HAP-1 (cell line): ENCODE data around the gene DVL2.

Experiments used
- DNase-seq, 2 experiments: peaks; one replicate each; pipeline ENCODE4 v3.0.0-alpha.2; 2016 to 2020; ENCODE audit warnings: low spot score in 2 of 2
- H3K27me3 ChIP-seq: fragments of 250-450 bp; sonication (Bioruptor Pico); 2 replicates; pipeline ENCODE4 v1.5.1; 2020; ENCODE audit warnings: low read depth, mild to moderate bottlenecking, moderate library complexity
- H3K36me3 ChIP-seq: fragments of 250-450 bp; sonication (Bioruptor Pico); replicated peaks from 2 replicates; pipeline ENCODE4 v1.5.1; 2020; ENCODE audit warnings: mild to moderate bottlenecking
- H3K4me1 ChIP-seq: fragments of 250-450 bp; sonication (Bioruptor Pico); 2 replicates; pipeline ENCODE4 v1.5.1; 2020; ENCODE audit warnings: mild to moderate bottlenecking
- H3K4me3 ChIP-seq: fragments of 250-450 bp; sonication (Bioruptor Pico); 2 replicates; pipeline ENCODE4 v1.5.1; 2020; ENCODE audit warnings: mild to moderate bottlenecking, moderate library complexity
- H3K9me3 ChIP-seq: fragments of 250-450 bp; sonication (Bioruptor Pico); 2 replicates; pipeline ENCODE4 v1.5.1; 2020; ENCODE audit warnings: mild to moderate bottlenecking, moderate library complexity
- in situ Hi-C: fragments of 300-500 bp; cut with MboI; formaldehyde crosslinking; loops from 3 replicates; pipeline ENCODE4 v1.14.3; 2020; ENCODE audit warnings: low sequenced_read_pairs, inconsistent platforms, mixed read lengths

Gene DVL2

DNA sequence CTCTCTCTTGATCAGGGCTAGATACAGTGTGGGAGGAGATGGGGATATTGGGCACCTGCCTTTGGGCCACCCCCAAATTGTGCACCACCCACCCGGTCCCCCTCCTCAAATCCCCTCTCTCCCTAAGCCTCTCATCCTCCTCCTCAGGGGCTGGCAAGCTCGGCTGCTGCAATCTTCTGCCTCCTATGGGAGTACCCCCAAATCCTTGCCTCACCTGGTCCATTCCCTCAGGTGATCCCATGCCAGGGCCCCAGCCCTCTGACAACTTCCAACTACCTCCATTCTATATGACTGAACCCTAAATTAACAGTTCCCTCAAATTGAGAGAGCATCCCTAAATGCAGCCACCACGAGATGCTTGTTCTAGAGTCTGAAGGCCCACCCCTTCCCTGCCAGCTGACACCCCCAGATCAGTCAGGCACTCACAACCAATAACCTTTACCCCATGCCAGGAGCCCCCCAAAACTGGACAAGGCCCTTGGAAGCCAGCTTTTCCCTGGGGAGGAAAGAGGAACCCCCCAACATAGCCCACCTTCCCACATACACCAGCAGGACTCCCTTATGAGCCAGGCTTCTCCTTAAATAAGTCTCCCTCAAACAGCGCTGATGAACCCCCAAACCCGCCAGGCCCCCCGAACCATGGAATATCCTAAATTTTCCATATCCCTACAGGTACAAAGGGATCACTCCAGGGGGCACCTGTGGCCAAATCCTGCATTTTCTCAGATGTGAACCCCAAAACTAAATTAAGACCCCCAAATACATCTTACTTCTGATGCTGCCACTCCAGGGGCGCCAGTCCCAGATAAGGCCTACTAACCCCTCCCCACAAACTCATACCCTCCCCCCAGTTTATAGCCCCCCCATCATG lies 17.8 kb downstream of the DVL2 start:
- no peaks in the 10 kb centered on the region for H3K9me3 ChIP-seq
- peaks cover 21% of the 10 kb centered on the region for H3K4me1 ChIP-seq
- in situ Hi-C loops: no loop called here
- peaks cover 15% of the 10 kb centered on the region for H3K36me3 ChIP-seq
- no peak for DNase-seq
- H3K27me3 ChIP-seq: no peaks in the 10 kb centered on the region
- peak overlapping the region; percentile 6; the same call in 1 of the 2 replicates for H3K4me3 ChIP-seq

DNA sequence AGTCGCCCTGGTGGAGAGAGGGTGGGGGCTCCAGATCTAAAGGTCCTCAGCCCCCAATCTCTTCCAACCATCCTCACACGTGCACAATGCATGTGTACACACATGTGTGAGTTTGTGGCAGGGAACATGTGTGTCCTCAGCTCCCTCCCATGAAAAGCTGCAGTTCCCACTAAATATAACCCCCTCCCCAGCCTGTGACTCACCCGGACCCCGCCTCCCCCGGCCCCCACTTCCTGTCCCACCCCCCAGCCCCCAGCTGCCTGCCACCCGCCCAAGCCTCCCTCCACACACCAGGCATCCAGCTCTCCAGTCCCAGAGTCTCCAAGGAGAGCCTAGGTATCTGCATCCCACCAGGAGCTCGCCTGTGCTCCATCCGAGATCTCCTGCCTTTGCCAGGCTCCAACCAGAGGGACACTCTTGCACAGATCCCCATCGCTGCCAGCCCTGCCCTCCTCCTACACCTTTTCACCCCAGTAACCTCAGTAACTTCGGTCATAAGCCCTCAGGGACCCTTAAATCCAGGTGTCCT lies 18.6 kb downstream of the DVL2 start:
- Histone ChIP-seq H3K4me1 (peaks cover 17% of the 10 kb centered on the region), H3K4me3 (no peak overlapping the region), H3K27me3 (no peaks in the 10 kb centered on the region), H3K36me3 (peaks cover 8% of the 10 kb centered on the region), H3K9me3 (no peaks in the 10 kb centered on the region)
- no peak for DNase-seq
- in situ Hi-C loops: no loop called here

DNA sequence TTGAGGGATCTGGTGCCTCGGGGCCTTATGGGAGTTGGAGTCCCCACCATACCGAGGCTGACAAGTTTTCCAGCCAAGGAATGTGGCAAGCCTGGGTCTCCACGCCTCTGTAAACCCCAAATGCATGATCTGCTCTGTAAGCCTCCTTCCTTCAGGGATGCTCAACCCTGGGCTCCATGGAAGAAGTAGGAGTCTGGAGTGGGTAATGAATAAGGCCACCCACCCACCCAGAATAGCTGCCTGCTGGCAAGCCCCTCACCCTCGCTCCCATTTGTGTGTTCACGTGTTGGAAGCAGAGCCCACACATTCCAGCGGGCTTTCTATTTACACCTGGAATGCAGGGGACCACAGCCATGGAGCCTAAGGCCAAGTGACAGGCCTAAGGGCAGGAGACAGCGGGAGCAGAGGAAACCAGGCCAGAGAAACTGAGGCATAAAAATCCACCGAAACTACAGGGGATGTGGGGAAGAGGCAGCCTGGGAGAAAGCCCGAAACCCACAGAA lies 19.1 kb downstream of the DVL2 start:
- Histone ChIP-seq H3K36me3 (peaks cover 4% of the 10 kb centered on the region), H3K9me3 (no peaks in the 10 kb centered on the region), H3K4me1 (peaks cover 13% of the 10 kb centered on the region), H3K27me3 (no peaks in the 10 kb centered on the region), H3K4me3 (no peak overlapping the region)
- in situ Hi-C loops: no loop called here
- DNase-seq: no peak

DNA sequence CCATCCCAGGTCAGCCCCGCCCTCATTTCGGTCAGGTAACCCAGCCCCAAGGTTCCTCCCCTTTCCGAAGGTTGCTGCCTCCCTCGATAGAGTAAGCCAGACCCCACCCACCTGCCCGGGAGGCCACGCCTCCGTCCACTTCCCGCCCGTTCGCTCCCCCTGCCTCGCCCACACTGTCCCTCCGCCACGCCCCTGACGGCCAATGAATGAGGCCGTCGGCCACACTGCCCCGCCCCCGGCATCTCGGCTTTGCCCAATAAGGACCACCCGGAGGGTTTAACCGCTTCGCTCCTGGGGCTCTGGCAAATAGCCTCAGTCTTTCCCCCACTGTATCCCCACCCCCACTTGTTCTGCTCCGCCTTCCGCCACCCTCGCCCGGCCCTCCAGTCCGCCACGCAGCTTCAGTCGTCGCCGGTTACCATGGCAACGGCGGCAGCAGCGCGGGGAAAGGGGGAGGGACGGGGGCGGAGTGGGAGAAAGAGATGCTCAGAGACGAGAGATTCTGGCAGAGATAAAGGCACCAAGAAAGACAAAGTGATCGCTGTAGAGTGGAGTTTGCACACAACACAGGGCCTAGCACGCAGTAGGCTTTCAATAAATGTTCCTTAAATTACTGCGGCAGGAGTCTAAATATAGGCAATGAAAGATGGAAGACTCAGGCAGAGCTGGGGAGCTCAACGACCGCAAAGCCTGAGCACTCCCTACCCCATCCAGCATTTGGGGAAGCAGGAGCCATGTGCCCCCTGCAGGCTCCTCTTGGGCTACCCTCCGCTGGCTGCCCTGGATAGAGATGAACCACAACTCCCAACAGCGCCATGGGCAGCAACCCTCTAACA lies 19.8 kb downstream of the DVL2 start:
- Histone ChIP-seq H3K27me3 (no peaks in the 10 kb centered on the region), H3K4me3 (peak overlapping the region; percentile 31), H3K9me3 (no peaks in the 10 kb centered on the region), H3K36me3 (no peaks in the 10 kb centered on the region), H3K4me1 (peaks cover 12% of the 10 kb centered on the region)
- in situ Hi-C loops: no loop called here
- peak; percentile 96 to 100 for DNase-seq

DNA sequence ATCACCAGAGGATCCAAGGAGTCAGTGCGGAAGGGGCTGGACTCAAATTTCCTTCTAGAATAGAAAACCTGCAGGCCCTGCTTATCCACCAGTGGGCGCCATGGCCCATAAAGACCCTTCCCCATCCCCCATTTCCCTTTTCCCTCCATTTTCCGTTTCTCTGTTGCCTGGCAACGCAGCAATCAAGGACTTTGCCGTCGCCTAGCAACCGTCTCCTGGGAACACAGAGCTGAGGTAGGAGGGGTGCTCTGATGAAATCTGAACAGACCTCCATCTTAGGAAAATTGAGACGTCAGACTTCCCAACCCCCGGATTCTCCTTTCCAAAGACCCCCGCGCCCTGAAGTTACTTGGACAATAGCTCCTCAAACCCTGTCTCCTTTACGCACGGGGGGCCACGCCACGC lies 20.4 kb downstream of the DVL2 start:
- in situ Hi-C loops: no loop called here
- H3K36me3 ChIP-seq: no peaks in the 10 kb centered on the region
- peak; percentile 97 to 98 for DNase-seq
- peaks cover 6% of the 10 kb centered on the region for H3K4me1 ChIP-seq
- H3K27me3 ChIP-seq: no peaks in the 10 kb centered on the region
- peak overlapping the region; percentile 31 for H3K4me3 ChIP-seq
- H3K9me3 ChIP-seq: no peaks in the 10 kb centered on the region

DNA sequence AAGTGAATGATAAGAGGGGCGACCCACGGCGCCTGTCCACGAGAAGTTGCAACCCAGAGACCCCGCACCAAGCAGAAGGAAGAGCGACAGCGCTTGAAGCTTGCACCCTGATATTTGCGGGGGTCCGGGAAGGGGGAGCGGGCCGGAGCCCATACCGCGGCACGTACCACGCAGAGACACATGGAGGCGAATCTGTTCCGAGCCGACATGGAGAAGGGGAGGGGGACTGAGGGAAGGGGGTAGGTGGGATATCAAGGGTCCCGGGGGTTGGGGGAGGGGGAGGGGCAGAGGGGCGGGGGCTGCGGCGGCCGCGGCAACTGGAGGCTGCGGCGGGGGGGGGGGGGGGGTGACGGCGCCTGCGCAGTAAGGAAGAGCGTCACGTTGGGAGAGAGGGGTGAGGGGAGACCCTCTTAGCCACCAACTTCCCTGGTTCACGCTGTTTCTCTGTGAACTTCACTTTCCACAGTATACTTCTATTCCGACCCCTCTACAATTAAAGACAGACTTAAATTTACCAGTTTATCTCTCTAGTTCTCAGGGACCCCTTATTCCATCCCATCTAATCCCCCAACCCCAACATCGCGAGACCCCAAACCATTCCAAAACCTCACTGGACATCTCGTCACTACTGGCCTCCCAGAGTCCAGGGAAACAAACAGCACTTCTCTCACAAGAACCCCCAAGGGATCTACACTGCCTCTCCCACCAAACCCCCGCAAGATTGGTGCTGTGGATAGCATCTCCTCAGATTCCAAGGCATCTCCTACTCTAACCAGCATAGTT lies 22.6 kb downstream of the DVL2 start:
- no peaks in the 10 kb centered on the region for H3K9me3 ChIP-seq

DNA sequence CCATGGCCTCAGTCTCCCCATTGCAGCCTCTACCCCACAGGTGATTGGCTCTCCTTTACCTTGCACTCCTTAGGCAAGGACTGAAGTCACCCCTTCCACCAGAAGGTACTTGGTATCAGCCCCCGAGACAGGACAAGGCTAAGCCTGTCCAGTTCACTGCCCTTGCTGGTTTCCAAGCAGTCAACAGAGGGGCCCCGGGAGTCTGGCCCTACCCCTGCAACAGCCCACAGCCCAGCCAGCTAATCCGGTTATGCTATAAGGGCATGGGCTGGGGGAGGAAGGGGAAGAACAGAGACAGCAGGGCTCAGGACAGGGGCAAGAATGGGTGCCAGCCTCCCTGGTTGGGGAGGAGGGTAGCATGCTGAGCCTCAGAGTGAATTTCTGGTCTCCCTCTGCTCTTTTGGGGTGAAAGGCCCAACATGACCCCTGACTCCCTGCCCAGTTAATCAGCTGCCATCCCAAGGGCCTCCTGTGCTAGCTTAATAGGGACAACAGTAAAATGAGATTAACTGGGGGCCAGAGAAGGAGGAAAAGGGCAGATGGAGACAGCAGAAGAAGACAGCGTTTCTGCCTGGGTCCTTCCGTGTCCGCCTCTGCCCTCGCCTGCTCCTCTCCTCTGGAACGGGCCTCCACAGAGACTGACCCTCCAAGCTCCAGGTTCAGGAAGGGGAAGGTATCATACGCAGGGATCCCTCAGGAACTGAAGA lies 25.4 kb downstream of the DVL2 start:
- Histone ChIP-seq H3K27me3 (no peaks in the 10 kb centered on the region), H3K9me3 (no peaks in the 10 kb centered on the region), H3K36me3 (no peaks in the 10 kb centered on the region), H3K4me1 (peaks cover 3% of the 10 kb centered on the region), H3K4me3 (no peak overlapping the region)
- no peak for DNase-seq
- in situ Hi-C loops: no loop called here

More for the DNA sequence above, 22.6 kb downstream of the DVL2 start:
- H3K4me1 ChIP-seq: peaks cover 5% of the 10 kb centered on the region
- no peak overlapping the region for H3K4me3 ChIP-seq
- DNase-seq: no peak
- H3K27me3 ChIP-seq: no peaks in the 10 kb centered on the region
- H3K36me3 ChIP-seq: no peaks in the 10 kb centered on the region
- in situ Hi-C loops: no loop called here

DNA sequence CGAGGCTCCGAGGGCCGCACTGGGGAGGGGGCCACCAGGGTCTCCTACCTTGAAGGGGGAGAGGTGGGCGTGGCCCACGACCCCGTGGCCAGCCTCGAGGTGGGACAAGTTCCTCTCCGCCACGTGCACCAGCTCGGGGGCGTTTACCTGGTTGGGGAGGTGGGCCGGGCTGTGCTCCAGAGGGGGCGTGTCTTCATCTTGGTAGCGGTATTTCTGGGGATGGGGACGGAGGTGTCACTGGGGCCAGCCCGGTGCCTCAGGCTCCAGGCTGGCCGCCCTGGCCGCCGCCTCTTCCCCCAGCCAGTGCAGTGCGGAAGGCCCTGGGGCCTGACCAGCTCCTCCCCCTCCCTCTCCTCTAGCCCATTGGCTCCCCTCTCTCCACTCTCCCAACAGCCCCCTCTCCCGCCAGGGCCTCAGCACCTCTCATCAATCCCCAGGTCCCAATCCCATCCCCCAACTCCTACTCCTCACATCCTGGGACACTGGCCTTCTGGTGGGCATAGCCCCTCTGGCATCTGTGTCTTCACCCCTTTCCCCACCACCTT lies 26.2 kb downstream of the DVL2 start:
- in situ Hi-C loops: no loop called here
- Histone ChIP-seq H3K9me3 (no peaks in the 10 kb centered on the region), H3K4me1 (no peaks in the 10 kb centered on the region), H3K4me3 (no peak overlapping the region), H3K36me3 (no peaks in the 10 kb centered on the region), H3K27me3 (no peaks in the 10 kb centered on the region)
- no peak for DNase-seq

DNA sequence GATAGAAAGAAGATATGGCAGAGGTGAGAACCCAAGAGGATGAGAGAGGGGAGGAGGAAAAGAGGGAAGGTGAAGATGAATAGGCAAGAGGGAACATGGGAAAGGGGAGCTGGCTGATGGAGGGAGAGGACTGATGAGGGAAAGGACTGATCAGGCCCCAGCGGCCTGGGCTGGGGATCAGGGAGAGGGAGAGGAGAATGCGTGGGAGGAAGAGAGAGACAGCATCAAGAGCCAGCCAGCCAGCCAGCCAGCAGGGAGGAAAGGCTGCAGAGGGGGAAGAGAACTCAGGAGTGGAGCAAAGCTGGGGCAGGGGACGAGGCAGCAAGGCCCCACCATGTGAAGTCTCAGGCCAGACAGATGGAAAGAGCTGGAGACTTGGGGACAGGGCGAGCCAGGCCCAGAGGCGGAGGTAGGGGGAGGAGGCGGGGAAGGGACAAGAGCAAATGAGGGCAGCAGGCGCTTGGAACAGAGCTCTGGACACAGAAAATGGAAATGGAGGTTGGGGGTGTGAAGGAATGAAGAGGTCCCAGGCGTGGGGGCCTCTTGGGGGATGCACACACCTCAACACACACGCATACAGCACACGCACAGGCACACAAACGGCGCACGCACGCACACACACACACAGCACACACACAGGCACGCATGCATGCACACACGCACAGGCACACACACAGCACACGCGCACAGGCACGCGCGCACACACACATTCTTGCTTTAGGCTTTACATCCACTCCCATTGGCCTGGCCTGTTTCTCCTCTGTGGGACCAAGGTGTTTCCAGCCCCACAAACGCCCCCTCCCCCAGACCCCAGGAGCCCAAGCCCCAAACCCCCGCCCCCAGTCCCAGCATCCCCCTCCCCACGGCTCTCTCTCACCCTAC lies 27.0 kb downstream of the DVL2 start:
- DNase-seq: no peak
- in situ Hi-C loops: no loop called here
- no peaks in the 10 kb centered on the region for H3K9me3 ChIP-seq
- H3K4me1 ChIP-seq: no peaks in the 10 kb centered on the region
- H3K4me3 ChIP-seq: no peak overlapping the region
- H3K27me3 ChIP-seq: no peaks in the 10 kb centered on the region
- H3K36me3 ChIP-seq: no peaks in the 10 kb centered on the region

DNA sequence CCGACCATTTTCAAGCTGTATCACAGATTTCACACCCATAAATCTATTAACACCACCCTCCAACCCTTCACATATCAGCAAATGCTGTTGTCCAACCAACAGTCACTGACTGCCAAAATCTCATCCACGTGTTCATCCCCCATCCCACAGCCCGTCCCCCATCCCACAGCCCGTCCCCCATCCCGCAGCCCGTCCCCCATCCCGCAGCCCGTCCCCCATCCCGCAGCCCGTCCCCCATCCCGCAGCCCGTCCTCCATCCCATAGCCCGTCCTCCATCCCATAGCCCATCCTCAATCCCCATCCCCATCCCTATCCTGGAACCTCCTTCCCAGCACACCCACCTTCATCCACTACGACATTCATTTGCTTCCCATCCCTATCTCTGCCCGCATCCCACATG lies 28.8 kb downstream of the DVL2 start:
- Histone ChIP-seq H3K27me3 (no peaks in the 10 kb centered on the region), H3K36me3 (no peaks in the 10 kb centered on the region), H3K9me3 (no peaks in the 10 kb centered on the region), H3K4me3 (no peak overlapping the region), H3K4me1 (no peaks in the 10 kb centered on the region)
- DNase-seq: no peak
- in situ Hi-C loops: no loop called here

DNA sequence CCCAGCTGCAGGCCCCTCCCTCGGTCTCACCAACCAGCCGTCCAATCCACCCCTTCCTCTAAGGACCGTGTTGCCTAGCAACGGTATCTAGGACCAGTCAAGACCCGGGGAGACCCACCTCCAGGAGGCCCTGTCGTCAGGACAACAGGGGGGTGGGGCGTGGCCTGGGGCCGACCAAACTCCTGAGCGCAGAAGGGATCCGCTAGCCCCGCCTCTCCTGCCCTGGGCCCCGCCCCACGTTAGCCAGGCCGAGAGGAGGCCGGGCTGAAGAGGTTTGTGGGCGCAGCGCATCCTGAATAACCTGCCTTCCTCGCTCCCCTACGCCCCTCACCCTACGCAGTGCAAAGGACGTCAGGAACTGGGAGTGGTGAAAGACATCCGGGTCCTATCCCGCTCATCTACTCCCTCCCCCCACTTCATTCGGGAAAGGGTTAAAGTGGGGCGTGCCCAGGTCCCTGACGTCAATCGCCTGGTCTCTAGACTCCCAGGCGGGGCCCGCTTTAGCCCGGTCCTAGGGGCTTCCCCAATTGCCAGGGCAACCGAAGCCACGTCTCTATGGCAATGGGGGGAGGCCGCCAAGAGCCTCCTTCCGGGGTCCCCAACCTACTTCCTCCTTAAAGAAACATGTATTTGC lies 29.4 kb downstream of the DVL2 start:
- in situ Hi-C loops: no loop called here
- H3K36me3 ChIP-seq: no peaks in the 10 kb centered on the region
- peak in 1 of 2 experiments; percentile 58 for DNase-seq
- H3K9me3 ChIP-seq: no peaks in the 10 kb centered on the region
- H3K4me1 ChIP-seq: no peaks in the 10 kb centered on the region
- no peaks in the 10 kb centered on the region for H3K27me3 ChIP-seq
- no peak overlapping the region for H3K4me3 ChIP-seq
